Gastroesophageal sphincter (tissue), 4 donors: Measurements from ENCODE around the gene KLF15. TPM values are rescaled to one million over a fixed set of nuclear protein-coding genes. Genes with fewer than 3 reads are reported as not detected.

Experiments
- ATAC-seq: fragments of 150-250 bp; one replicate; pipeline ENCODE4 v1.9.1; 2016; ENCODE audit warnings: mild to moderate bottlenecking, moderate library complexity
- H3K27ac ChIP-seq, 4 donors: fragments of 200-600 bp; sonication (generic) in 3 of 4; 1 replicate in 3 of 4; 2 replicates in 1 of 4; pipeline ENCODE4 v1.5.1; 2016 to 2019
- H3K27me3 ChIP-seq: fragments of 200-600 bp; sonication (generic); one replicate; pipeline ENCODE4 v1.5.1; 2019
- H3K36me3 ChIP-seq, 2 donors: fragments of 200-600 bp; sonication (generic); one replicate each; pipeline ENCODE4 v1.5.1; 2019; ENCODE audit warnings: control low read depth in 1 of 2
- H3K4me1 ChIP-seq, 3 donors: fragments of 200-600 bp; sonication (generic); 1 replicate in 2 of 3; 2 replicates in 1 of 3; pipeline ENCODE4 v1.5.1; 2016 to 2019; ENCODE audit warnings: control low read depth in 2 of 3
- H3K4me3 ChIP-seq, 2 donors: fragments of 200-600 bp; sonication (generic); one replicate each; pipeline ENCODE4 v1.5.1; 2019; ENCODE audit warnings: mild to moderate bottlenecking in 1 of 2, moderate library complexity in 1 of 2
- H3K9me3 ChIP-seq, 3 donors: fragments of 200-600 bp; sonication (generic); one replicate each; pipeline ENCODE4 v1.5.1; 2017 to 2019; ENCODE audit warnings: control low read depth in 2 of 3
- CTCF ChIP-seq, 4 experiments: fragments of 200-600 bp in 2 of 4; fragments of 450-650 bp in 2 of 4; sonication (generic) in 1 of 4; IDR thresholded peaks; one replicate each; pipeline ENCODE4 v1.5.1; 2017 to 2019; ENCODE audit warnings: antibody characterized with exemption in 4 of 4, mild to moderate bottlenecking in 2 of 4, moderate library complexity in 2 of 4
- EP300 ChIP-seq: sonication (generic); formaldehyde crosslinking; IDR thresholded peaks from one replicate; pipeline ENCODE4 v1.6.1; 2017; ENCODE audit warnings: antibody characterized with exemption, mild to moderate bottlenecking
- POLR2A ChIP-seq, 2 donors: fragments of 450-650 bp; IDR thresholded peaks; one replicate each; pipeline ENCODE4 v1.6.1; 2017; ENCODE audit warnings: antibody characterized with exemption in 2 of 2, mild to moderate bottlenecking in 2 of 2, moderate library complexity in 1 of 2
- POLR2AphosphoS5 ChIP-seq: sonication (generic); formaldehyde crosslinking; IDR thresholded peaks from one replicate; pipeline ENCODE4 v1.6.1; 2017; ENCODE audit warnings: antibody characterized with exemption
- WGBS, 2 donors: methylation state at CpG; one replicate each; pipeline ENCODE4 v1.1.5; 2018; ENCODE audit warnings: low coverage in 1 of 2; 5-methylcytosine and 5-hydroxymethylcytosine counted together
- total RNA-seq, 4 donors: library from RNA; depleted of rRNA; stranded (reverse); fragments of >200 nt; gene quantifications; one replicate each; pipeline ENCODE4 v1.1.0, GENCODE V29; 2016

The KLF15 gene
- total RNA-seq, 4 donors from 2014 or later = 69.5 to 110 (median 94.0) TPM

GRCh38 chr3:126322181-126322967 is 34.8 kb downstream of the KLF15 start:
- ATAC-seq = no peak
- H3K9me3 ChIP-seq = peaks cover 0 to 7% (median 0%) of the 10 kb centered on the region in 3 donors
- H3K27ac ChIP-seq = no peak overlapping the region
- no peaks in the 10 kb centered on the region for H3K27me3 ChIP-seq
- H3K36me3 ChIP-seq = no peaks in the 10 kb centered on the region
- no peak overlapping the region for H3K4me3 ChIP-seq
- WGBS, 2 donors = 74 to 75% methylated on average over 8 to 9 of the region's 9 CpGs
- H3K4me1 ChIP-seq = no peaks in the 10 kb centered on the region
- TF ChIP-seq CTCF (IDR thresholded peaks at IDR 0.05) (no peak), POLR2AphosphoS5 (no peak), POLR2A (IDR thresholded peaks at IDR 0.05) (no peak)

GRCh38 chr3:126321490-126321889 is 35.7 kb downstream of the KLF15 start:
- Histone ChIP-seq H3K36me3 (no peaks in the 10 kb centered on the region), H3K27ac (no peak overlapping the region), H3K27me3 (no peaks in the 10 kb centered on the region), H3K9me3 (no peaks in the 10 kb centered on the region), H3K4me3 (no peak overlapping the region), H3K4me1 (no peaks in the 10 kb centered on the region)
- TF ChIP-seq CTCF (IDR thresholded peaks at IDR 0.05) (no peak), POLR2A (IDR thresholded peaks at IDR 0.05) (no peak), EP300 (no peak), POLR2AphosphoS5 (no peak)
- ATAC-seq = no peak
- no CpG with 5 or more reads among the region's 9 CpGs for WGBS, 2 donors

GRCh38 chr3:126320517-126321293 is 36.5 kb downstream of the KLF15 start:
- Histone ChIP-seq H3K4me3 (no peak overlapping the region), H3K36me3 (no peaks in the 10 kb centered on the region), H3K27me3 (no peaks in the 10 kb centered on the region), H3K4me1 (peaks cover 0 to 5% (median 0%) of the 10 kb centered on the region in 3 donors), H3K9me3 (no peaks in the 10 kb centered on the region), H3K27ac (no peak overlapping the region)
- ATAC-seq = no peak
- TF ChIP-seq EP300 = no peak
- no peak for TF ChIP-seq CTCF (IDR thresholded peaks at IDR 0.05)
- no peak for TF ChIP-seq POLR2A (IDR thresholded peaks at IDR 0.05)
- no peak for TF ChIP-seq POLR2AphosphoS5
- WGBS, 2 donors = 57 to 63% methylated on average over 1 to 2 of the region's 7 CpGs

- WGBS, 2 donors = 89 to 100% methylated on average over 2 of the region's 6 CpGs
- Histone ChIP-seq H3K27ac (no peak overlapping the region), H3K4me3 (no peak overlapping the region), H3K27me3 (no peaks in the 10 kb centered on the region), H3K4me1 (peaks cover 0 to 5% (median 0%) of the 10 kb centered on the region in 3 donors), H3K36me3 (no peaks in the 10 kb centered on the region), H3K9me3 (no peaks in the 10 kb centered on the region)
- ATAC-seq = no peak
- no peak for TF ChIP-seq POLR2A (IDR thresholded peaks at IDR 0.05)
- no peak for TF ChIP-seq CTCF (IDR thresholded peaks at IDR 0.05)
- TF ChIP-seq POLR2AphosphoS5 = no peak
- TF ChIP-seq EP300 = no peak
Observed at GRCh38 chr3:126319701-126320295, 37.4 kb downstream of the KLF15 start.
